B cell (primary cell): ENCODE results near the gene UBE2D1. TPM values are rescaled to one million over a fixed set of nuclear protein-coding genes. Genes with fewer than 3 reads are reported as not detected.

ENCODE experiments used
- ATAC-seq: fragments of 200-7000 bp; cut with Tn5 transposase; one replicate; pipeline ENCODE4 v1.10.0; 2021; ENCODE audit warnings: low read depth, mild to moderate bottlenecking, moderate number of reproducible peaks, moderate library complexity
- CTCF ChIA-PET: fragments of 350-600 bp; sonication (Branson Sonifier 250); formaldehyde crosslinking; loops from one replicate; lab custom pipeline; 2021; ENCODE audit warnings: antibody characterized with exemption, inconsistent platforms; lab: Charles Lee
- POLR2A ChIA-PET: fragments of 350-600 bp; sonication (Branson Sonifier 250); formaldehyde crosslinking; loops from one replicate; lab custom pipeline; 2021; ENCODE audit warnings: antibody characterized with exemption; lab: Charles Lee
- DNase-seq: peaks from one replicate; pipeline ENCODE4 v3.0.0; 2013
- H2AFZ ChIP-seq: 2 replicates; pipeline ENCODE4 v1.6.1; 2012; ENCODE audit warnings: mild to moderate bottlenecking, low read depth, low read length; ENCODE audit not compliant: insufficient read depth, poor library complexity, severe bottlenecking
- H3K27ac ChIP-seq, 2 donors: 1 replicate in 1 of 2; 2 replicates in 1 of 2; pipeline ENCODE4 v1.5.1; 2012 to 2013; ENCODE audit warnings: low read length in 2 of 2, mild to moderate bottlenecking in 2 of 2, moderate library complexity in 1 of 2
- H3K27me3 ChIP-seq, 4 experiments: fragments of 200-600 bp in 1 of 4; sonication (generic) in 1 of 4; replicated peaks in 1 of 4; 1 replicate in 2 of 4; 2 replicates in 2 of 4; pipeline versions ENCODE4 v1.6.1 to v1.7.0; 2013 to 2016; ENCODE audit warnings: low read length in 3 of 4, mild to moderate bottlenecking in 2 of 4, mixed read lengths in 1 of 4, moderate library complexity in 1 of 4; ENCODE audit not compliant: insufficient read depth in 4 of 4, control insufficient read depth in 3 of 4; ENCODE audit errors: control extremely low read depth in 1 of 4
- H3K36me3 ChIP-seq, 2 experiments: replicated peaks in 1 of 2; 1 replicate in 1 of 2; 2 replicates in 1 of 2; pipeline versions ENCODE4 v1.6.1 to v1.7.1; 2013; ENCODE audit warnings: low read length in 1 of 2; ENCODE audit not compliant: insufficient read depth in 2 of 2, control insufficient read depth in 1 of 2; ENCODE audit errors: control extremely low read depth in 1 of 2, extremely low read depth in 1 of 2
- H3K4me1 ChIP-seq, 2 donors: fragments of 200-600 bp in 1 of 2; sonication (generic) in 1 of 2; 1 replicate in 1 of 2; 2 replicates in 1 of 2; pipeline versions ENCODE4 v1.5.1 to v1.6.1; 2013 to 2017; ENCODE audit warnings: low read length in 2 of 2; ENCODE audit not compliant: control insufficient read depth in 2 of 2, insufficient read depth in 2 of 2
- H3K4me2 ChIP-seq: replicated peaks from 2 replicates; pipeline ENCODE3; 2012; ENCODE audit warnings: mild to moderate bottlenecking, low read depth, low read length; ENCODE audit not compliant: poor library complexity, severe bottlenecking
- H3K4me3 ChIP-seq, 5 experiments: fragments of 200-600 bp in 1 of 5; sonication (generic) in 1 of 5; 1 replicate in 3 of 5; 2 replicates in 2 of 5; pipeline versions ENCODE4 v1.5.1 to v1.7.0; 2011 to 2016; ENCODE audit warnings: low read length in 4 of 5, mild to moderate bottlenecking in 4 of 5, low read depth in 2 of 5, control low read depth in 1 of 5, moderate library complexity in 1 of 5; ENCODE audit not compliant: insufficient read depth in 1 of 5; ENCODE audit errors: control extremely low read depth in 1 of 5, extremely low read depth in 1 of 5
- H3K79me2 ChIP-seq: fragments of 200-600 bp; sonication (generic); one replicate; pipeline ENCODE4 v1.6.0; 2016; ENCODE audit warnings: low read length; ENCODE audit not compliant: control insufficient read depth, insufficient read depth
- H3K9ac ChIP-seq: fragments of 200-600 bp; sonication (generic); 2 replicates; pipeline ENCODE4 v1.6.1; 2017; ENCODE audit warnings: mild to moderate bottlenecking, low read length, moderate library complexity
- H3K9me3 ChIP-seq, 3 donors: one replicate each; pipeline versions ENCODE4 v1.6.1 to v1.7.1; 2013; ENCODE audit warnings: low read length in 2 of 3; ENCODE audit not compliant: control insufficient read depth in 2 of 3, insufficient read depth in 1 of 3; ENCODE audit errors: control extremely low read depth in 1 of 3
- H4K20me1 ChIP-seq: 2 replicates; pipeline ENCODE4 v1.6.0; 2012; ENCODE audit warnings: mild to moderate bottlenecking, low read length; ENCODE audit not compliant: insufficient read depth, control insufficient read depth, poor library complexity, severe bottlenecking
- H3K27ac Mint-ChIP-seq: one replicate; pipeline ENCODE4 v1.8.0; 2021; ENCODE audit warnings: mixed read lengths
- H3K27me3 Mint-ChIP-seq: one replicate; pipeline ENCODE4 v1.8.0; 2021; ENCODE audit warnings: mixed read lengths
- H3K4me1 Mint-ChIP-seq: one replicate; pipeline ENCODE4 v1.8.0; 2021; ENCODE audit warnings: mixed read lengths
- H3K4me3 Mint-ChIP-seq: one replicate; pipeline ENCODE4 v1.8.0; 2021; ENCODE audit warnings: mixed read lengths
- H3K9me3 Mint-ChIP-seq: one replicate; pipeline ENCODE4 v1.8.0; 2022; ENCODE audit warnings: mixed read lengths; ENCODE audit not compliant: insufficient read depth
- CTCF ChIP-seq: fragments of 200-600 bp; IDR thresholded peaks from one replicate; pipeline ENCODE4 v1.8.0; 2022; ENCODE audit warnings: antibody characterized with exemption, mild to moderate bottlenecking
- EZH2 ChIP-seq: IDR thresholded peaks from 2 replicates; pipeline ENCODE4 v1.6.1; 2012; ENCODE audit warnings: borderline replicate concordance, low read depth, mild to moderate bottlenecking, moderate library complexity, low read length; ENCODE audit not compliant: insufficient read depth, poor library complexity, severe bottlenecking
- WGBS: methylation state at CpG from one replicate; pipeline ENCODE4 v1.1.5; 2013; ENCODE audit warnings: missing lambda C conversion rate; ENCODE audit not compliant: insufficient coverage; 5-methylcytosine and 5-hydroxymethylcytosine counted together
- intact Hi-C: fragments of 100-400 bp; cut with micrococcal nuclease; formaldehyde crosslinking; loops from one replicate; pipeline ENCODE4 v1.10.0; 2022
- polyA plus RNA-seq: library from polyadenylated mRNA; depleted of rRNA; stranded (reverse); fragments of >200 nt; gene quantifications from 2 replicates; pipeline ENCODE4 v1.2.3, GENCODE V29; 2012
- total RNA-seq, 2 donors: library from RNA; stranded (reverse); fragments of 120-200 nt in 1 of 2; gene quantifications; 1 replicate in 1 of 2; 2 replicates in 1 of 2; pipeline versions ENCODE4 v1.2.3 to v1.2.4, GENCODE V29; 2013 to 2022

Gene UBE2D1
- total and polyA plus RNA-seq, 2 donors (not counting 1 experiment from before 2014, with no cell fraction given), result 8.5 to 12.6 TPM

DNA sequence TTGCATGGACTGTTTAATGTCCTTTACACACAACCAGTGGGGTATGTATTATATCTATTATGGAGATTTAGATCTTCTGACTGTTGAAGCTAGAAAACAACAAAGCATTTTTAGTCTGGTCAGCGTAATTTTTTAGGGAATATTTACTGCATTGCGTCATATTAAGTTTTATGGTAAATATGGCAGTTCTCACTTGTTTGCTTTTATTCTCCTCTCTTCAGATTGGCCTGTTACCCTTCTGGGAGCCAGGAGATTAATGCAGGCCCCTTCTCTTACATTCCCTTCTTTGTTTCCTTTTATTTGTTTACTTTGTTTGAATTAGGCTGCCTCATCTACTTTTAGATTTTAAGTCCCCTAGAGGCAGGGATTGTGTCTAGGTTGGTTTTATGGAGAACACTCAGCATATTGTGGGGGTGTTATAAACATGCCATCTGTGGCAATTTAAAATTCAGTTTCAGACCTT, 13.8 kb downstream of the UBE2D1 start:
- Mint-ChIP-seq H3K4me3 (peak overlapping the region; percentile 27), H3K27me3 (no peaks in the 10 kb centered on the region), H3K27ac (peak overlapping the region; percentile 38), H3K4me1 (peaks cover 52% of the 10 kb centered on the region), H3K9me3 (no peaks in the 10 kb centered on the region)
- WGBS, result 100% methylated on average over 1 of the region's 2 CpGs
- no peak overlapping the region for H2AFZ ChIP-seq
- TF ChIP-seq EZH2 (no peak), CTCF (no peak)
- ChIA-PET CTCF (interaction anchor here (1.3 to 1.5 kb wide), 2 partner anchors 36 to 171 kb away, joined by 3 to 4 read pairs; no protein-coding TSS in a partner anchor), POLR2A (no interaction called here)
- peak overlapping the region in 1 of 2 donors; percentile 68 for H3K27ac ChIP-seq
- peak overlapping the region; percentile 46 for H3K4me2 ChIP-seq
- H3K79me2 ChIP-seq, result peaks cover 76% of the 10 kb centered on the region
- no peak for DNase-seq
- peaks cover 6 to 42% of the 10 kb centered on the region in 2 donors for H3K4me1 ChIP-seq
- no peaks in the 10 kb centered on the region for H3K36me3 ChIP-seq
- ATAC-seq, result no peak
- peaks cover 30% of the 10 kb centered on the region for H4K20me1 ChIP-seq
- intact Hi-C loops, result no loop called here
- H3K9me3 ChIP-seq, result no peaks in the 10 kb centered on the region
- H3K27me3 ChIP-seq, result no peaks in the 10 kb centered on the region
- H3K4me3 ChIP-seq, result no peak overlapping the region
- H3K9ac ChIP-seq, result no peak overlapping the region

DNA sequence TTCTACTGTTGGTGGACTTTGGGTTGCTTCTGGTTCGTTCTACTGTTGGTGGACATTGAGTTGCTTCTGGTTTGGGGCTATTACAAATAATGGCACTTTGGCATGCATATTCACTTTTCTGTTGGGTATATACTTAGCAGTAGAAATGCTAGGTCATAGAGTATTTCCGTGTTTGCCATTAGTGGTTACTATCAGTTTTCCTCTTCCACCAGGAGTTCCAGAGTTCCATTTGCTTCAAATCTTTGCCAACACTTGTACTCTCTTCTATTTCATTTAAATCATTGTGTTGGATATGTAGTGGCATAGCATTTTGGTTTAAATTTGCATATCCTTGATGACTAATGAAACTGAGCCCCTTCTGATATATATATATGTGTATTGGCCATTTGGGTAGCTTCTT, 15.2 kb downstream of the UBE2D1 start:
- POLR2A ChIA-PET, result no interaction called here
- H3K4me1 ChIP-seq, result peaks cover 6 to 44% of the 10 kb centered on the region in 2 donors
- H3K4me3 Mint-ChIP-seq, result peak overlapping the region; percentile 38
- H4K20me1 ChIP-seq, result peaks cover 32% of the 10 kb centered on the region
- TF ChIP-seq EZH2 (no peak), CTCF (no peak)
- peak overlapping the region in 1 of 2 donors; percentile 71 for H3K27ac ChIP-seq
- no peak overlapping the region for H3K4me2 ChIP-seq
- ATAC-seq (no peak), DNase-seq (no peak)
- H3K27me3 ChIP-seq, result no peaks in the 10 kb centered on the region
- no peaks in the 10 kb centered on the region for H3K36me3 ChIP-seq
- WGBS, result 100% methylated on average over 1 of the region's 2 CpGs
- intact Hi-C loops, result no loop called here
- CTCF ChIA-PET, result interaction anchor here (1.2 kb wide), 1 partner anchor 50 kb away, joined by 3 read pairs; no protein-coding TSS in a partner anchor
- peaks cover 51% of the 10 kb centered on the region for H3K4me1 Mint-ChIP-seq
- H2AFZ ChIP-seq, result no peak overlapping the region
- H3K79me2 ChIP-seq, result peaks cover 73% of the 10 kb centered on the region
- H3K4me3 ChIP-seq, result no peak overlapping the region
- H3K9ac ChIP-seq, result no peak overlapping the region
- no peaks in the 10 kb centered on the region for H3K9me3 Mint-ChIP-seq
- no peaks in the 10 kb centered on the region for H3K27me3 Mint-ChIP-seq
- H3K27ac Mint-ChIP-seq, result peak overlapping the region; percentile 39
- no peaks in the 10 kb centered on the region for H3K9me3 ChIP-seq
